Erythroblast (primary cell): ENCODE measurements around the gene DYNC1I1.
A peak's percentile ranks its signal among the peaks of the same experiment; 100 is the strongest.

Source experiments
- DNase-seq, 2 experiments: peaks; one replicate each; lab custom pipeline; 2025; lab: John Stamatoyannopoulos, UW
- GATA1 ChIP-seq: IDR thresholded peaks from 2 replicates; pipeline ENCODE4 v1.6.1; 2011; ENCODE audit warnings: low read depth, mild to moderate bottlenecking, control low read depth, low read length, moderate library complexity
- POLR2A ChIP-seq: IDR thresholded peaks from 2 replicates; pipeline ENCODE4 v1.6.1; 2011; ENCODE audit warnings: mild to moderate bottlenecking, low read length

Gene DYNC1I1

GRCh38 chr7:95845007-95845406 is 72.7 kb downstream of the DYNC1I1 start:
- TF ChIP-seq POLR2A (no peak), GATA1 (no peak)
- no peak for DNase-seq

GRCh38 chr7:95847061-95847460 is 74.7 kb downstream of the DYNC1I1 start:
- TF ChIP-seq POLR2A, result no peak

GRCh38 chr7:95859429-95859828 is 87.1 kb downstream of the DYNC1I1 start:
- no peak for DNase-seq
- TF ChIP-seq POLR2A, result no peak
- TF ChIP-seq GATA1, result no peak

More at GRCh38 chr7:95847061-95847460, 74.7 kb downstream of the DYNC1I1 start:
- DNase-seq, result no peak

DNA sequence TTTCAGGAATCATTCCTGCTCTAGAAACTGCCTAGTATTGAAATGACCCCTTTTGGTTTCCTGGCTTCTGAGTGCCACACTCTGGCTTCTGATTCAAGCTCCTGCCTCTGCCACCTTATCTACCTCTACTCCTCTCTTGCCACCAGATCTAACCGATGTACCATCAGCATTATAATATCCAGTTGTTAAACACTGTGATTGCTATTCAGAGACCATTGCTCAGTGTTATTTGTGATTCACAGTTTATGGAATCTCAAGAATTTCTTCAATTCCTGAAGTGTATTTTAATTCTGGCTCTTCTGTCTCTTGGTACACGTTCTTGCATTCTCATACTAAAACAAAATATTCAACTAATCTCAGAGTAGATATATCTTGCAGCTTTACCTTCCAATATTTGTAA is 88.7 kb downstream of the DYNC1I1 start:
- TF ChIP-seq POLR2A, result no peak
- no peak for TF ChIP-seq GATA1
- DNase-seq, result no peak

DNA sequence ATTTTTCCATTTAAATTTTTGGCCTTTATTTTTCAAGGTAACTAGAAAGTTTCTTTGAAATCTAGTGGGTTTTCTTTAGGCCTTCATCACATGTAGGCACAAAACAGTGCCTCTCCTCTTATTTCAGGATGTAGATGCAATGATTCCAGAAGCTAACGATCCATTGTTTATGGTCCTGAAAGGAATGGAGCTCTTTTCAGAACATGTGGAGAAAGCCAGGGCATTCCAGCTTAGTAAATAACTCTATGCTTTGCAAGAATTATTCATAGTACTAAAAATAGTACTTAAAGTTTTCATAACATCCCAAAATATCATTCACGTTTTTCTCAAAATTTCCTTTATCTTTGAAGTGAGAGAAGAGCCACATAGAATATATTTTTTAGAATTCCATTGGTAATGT is 91.3 kb downstream of the DYNC1I1 start:
- no peak for DNase-seq
- TF ChIP-seq GATA1 (no peak), POLR2A (no peak)

DNA sequence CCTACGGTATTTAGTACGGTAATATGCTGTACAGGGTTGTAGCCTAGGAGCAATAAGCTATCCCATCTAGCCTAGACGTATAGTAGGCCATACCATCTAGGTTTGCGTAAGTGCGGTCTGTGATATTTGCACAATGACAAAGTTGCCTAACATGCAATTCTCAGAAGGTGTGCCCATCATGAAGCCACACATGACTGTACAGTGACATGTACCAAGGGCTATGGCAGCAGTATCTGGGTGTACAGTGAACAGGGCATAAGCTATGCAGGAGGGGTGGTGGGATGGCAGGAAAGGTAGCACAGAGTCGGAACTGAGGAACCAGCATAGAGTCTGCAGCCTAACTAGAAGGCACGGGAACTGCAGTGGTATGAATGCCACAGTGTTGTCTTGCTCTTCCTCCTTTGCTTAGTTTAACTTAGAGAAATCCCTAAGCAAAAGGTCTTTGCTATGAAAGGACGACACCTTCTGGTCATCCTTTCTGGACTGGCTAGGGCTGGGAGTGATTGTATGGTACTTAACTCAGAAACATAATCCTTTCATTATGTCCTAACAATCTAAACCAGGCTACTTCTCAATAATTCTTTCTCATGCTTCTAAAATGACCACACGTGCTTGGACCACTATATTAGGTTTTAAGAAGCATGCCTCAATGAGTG is 93.5 kb downstream of the DYNC1I1 start:
- DNase-seq, result no peak
- TF ChIP-seq GATA1 (no peak), POLR2A (no peak)

- no peak for DNase-seq
- TF ChIP-seq POLR2A (no peak), GATA1 (no peak)
Measured at GRCh38 chr7:95867309-95867708, 95.0 kb downstream of the DYNC1I1 start.

DNA sequence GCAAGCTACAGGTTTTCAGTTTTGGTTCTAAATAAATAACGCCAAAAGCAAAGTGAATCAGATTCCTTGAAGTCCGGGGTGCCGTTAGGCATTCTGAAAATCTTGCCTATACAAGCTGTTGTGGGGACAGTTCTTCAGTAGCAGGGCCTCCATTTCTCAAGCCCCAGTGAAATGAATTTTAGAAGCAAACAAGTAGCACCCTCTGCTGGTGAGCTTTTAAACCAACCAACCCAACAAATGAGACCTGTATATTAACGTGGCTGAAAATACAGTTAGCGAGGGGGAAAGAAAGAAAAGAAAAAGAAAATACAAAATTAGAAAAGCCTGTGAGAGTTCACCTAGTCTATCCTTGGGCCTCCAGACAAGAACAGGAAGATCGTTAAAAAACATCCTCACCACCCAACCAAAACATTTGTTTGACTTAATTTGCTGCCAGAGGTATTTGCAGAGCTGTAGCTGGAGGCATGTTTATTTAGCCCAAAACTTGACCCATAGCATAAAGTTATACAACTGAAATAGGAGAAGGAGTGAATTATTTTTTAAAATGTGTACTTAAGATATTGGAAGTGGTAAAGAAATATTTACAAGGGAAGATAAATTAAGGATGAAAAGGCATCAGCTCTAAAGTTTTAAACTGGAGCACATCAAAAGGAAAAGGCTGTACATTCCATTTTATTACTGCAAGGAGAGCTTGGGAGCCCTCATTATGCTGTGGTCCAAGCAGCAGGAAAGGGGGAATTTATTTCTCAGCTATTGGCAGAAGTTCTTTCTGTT is 98.9 kb downstream of the DYNC1I1 start:
- TF ChIP-seq POLR2A (no peak), GATA1 (no peak)
- peak; percentile 19 to 49 for DNase-seq

GRCh38 chr7:95871896-95872295 is 99.5 kb downstream of the DYNC1I1 start:
- TF ChIP-seq POLR2A, result no peak
- no peak for TF ChIP-seq GATA1
- DNase-seq, result no peak

DNA sequence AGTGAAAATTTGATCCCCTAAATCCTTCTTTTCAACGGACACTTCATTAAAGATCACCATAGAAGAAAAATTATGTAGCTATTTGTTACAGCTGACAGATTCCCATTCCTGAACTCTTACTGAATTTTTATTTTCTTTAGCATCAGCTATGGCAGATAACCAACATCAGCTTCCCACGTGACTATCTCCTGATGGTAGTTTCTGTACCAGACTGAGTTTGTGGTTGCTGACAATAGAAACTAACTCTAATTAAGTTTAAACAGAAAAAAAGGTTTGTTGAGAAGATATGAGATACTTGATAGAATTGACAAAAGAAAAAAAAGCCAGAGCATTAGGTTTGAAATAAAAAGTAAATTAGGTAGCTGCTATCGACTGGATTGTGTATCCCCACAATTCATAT is 101.8 kb downstream of the DYNC1I1 start:
- TF ChIP-seq POLR2A, result no peak
- no peak for TF ChIP-seq GATA1
- DNase-seq, result no peak

DNA sequence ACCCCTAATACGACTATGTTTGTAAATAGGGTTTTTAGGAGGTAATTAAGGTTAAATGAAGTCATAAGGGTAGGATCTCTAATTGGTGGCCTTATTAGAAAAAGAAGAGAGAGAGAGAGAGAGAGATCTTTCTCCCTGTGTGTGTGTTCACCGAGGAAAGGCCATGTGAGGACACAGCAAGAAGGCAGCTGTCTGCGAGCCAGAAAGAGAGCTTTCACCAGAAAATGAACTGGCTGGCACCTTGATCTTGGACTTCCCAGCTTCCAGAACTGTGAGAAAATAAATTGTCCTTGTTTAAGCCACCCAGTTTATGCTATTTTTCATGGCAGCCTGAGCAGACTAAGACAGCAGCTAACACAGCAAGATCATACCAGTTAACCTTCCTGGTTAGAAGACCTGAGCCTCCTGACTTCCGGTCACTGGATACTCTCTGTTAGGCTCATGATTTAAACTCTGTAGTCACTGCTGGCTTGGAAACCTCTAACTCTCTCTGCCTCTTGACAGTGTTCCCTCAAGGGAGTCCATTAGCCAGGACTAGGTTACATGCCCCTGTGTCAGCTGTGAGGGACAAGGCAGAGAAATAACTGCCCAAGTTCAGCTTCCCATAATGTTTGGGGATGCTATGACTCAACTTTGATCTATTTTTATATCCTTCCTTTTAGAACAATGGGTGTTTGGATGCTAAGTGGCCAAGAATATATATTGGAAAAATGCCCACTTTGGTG is 102.3 kb downstream of the DYNC1I1 start:
- DNase-seq, result no peak
- TF ChIP-seq POLR2A, result no peak
- TF ChIP-seq GATA1, result no peak

DNA sequence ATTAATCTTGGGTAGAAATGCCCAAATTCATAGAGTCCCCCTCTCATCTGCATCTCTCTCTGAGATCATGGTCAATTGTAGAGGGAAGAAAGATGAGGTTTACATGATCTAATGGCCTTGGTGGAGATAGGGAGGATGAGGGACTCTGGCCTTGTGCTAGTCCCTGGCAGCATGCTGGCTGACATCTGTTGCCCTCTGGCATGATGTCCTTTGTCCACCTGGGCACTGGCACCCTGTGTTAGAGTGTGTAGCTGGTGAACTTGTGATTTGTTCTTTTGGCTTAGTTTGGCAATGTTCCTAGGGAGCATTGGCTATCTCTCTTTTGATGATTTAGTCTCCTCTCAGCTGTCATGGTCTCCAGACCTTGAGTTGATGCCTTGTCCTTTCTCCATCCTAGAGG is 103.2 kb downstream of the DYNC1I1 start:
- TF ChIP-seq GATA1 (no peak), POLR2A (no peak)

DNA sequence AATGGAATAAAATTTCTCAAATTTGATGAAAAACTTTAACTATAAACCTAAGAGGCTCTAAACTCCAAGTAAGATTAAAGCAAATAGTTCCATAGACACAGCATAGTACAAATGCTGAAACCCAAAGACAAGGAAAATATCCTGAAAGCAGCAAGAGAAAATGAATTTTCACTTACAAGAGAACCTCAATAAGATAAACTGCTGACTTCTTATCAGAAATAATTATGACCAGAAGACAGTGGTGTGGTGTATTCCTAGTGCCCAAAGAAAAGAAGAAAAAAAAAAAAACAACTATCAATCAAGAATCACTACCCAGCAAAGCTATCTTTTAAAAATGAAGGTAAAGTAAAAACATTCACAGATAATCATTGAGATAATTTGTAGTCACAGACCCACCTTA is 106.3 kb downstream of the DYNC1I1 start:
- DNase-seq, result no peak

More for the DNA sequence above, 103.2 kb downstream of the DYNC1I1 start:
- DNase-seq, result no peak

DNA sequence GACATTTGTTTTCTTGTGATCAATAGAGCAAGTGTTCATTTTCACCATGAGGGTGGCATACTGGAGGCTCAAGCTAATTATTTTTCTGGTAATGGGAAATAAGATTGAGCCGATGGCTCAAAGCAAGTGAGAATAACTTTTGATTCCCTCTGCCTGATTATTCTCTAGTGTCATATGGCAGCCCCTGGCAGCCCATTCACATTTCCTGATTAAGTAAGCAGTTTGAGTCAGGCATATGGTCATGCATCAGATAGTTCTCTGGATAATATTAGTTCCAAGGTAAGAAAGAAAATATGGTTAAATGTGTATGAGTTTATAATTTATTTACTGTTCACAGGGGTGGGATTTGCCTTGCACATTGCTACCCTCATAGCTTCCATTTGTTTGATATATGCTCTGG is 109.2 kb downstream of the DYNC1I1 start:
- no peak for DNase-seq
- TF ChIP-seq GATA1 (no peak), POLR2A (no peak)

More for the DNA sequence above, 106.3 kb downstream of the DYNC1I1 start:
- no peak for TF ChIP-seq POLR2A
- no peak for TF ChIP-seq GATA1

- no peak for TF ChIP-seq GATA1
- no peak for TF ChIP-seq POLR2A
- DNase-seq, result no peak
Measured at GRCh38 chr7:95883217-95883616, 110.9 kb downstream of the DYNC1I1 start.
